ENCODE results near the gene TBC1D9B.

- TF ChIP-seq TEAD4 (IDR thresholded peaks at IDR 0.05) (no peak), EP300 (IDR thresholded peaks at IDR 0.05; ENCODE audit: borderline replicate concordance) (no peak), MAX (IDR thresholded peaks at IDR 0.05) (no peak), TAF1 (IDR thresholded peaks at IDR 0.05; ENCODE audit: low read depth) (no peak), USF1 (IDR thresholded peaks at IDR 0.05) (no peak)
Measured at GRCh38 chr5:179893958-179894895, 13.5 kb downstream of the TBC1D9B start.
